A673 (cell line): Measurements from ENCODE around the gene MTHFSD.

Source experiments
- EZH2 ChIP-seq: fragments of 200-600 bp; sonication (generic); IDR thresholded peaks from 2 replicates; pipeline ENCODE4 v1.6.1; 2017; ENCODE audit warnings: borderline replicate concordance, low read depth, mild to moderate bottlenecking, mixed read lengths, antibody characterized with exemption, low read length; ENCODE audit not compliant: poor library complexity, severe bottlenecking
- TF ChIP-seq, protein P1 (sequence below): fragments of 300-800, 200-600 bp; sonication (generic); conservative IDR thresholded peaks from 2 replicates; pipeline ENCODE4 v1.5.1; 2017; ENCODE audit warnings: low read depth, mild to moderate bottlenecking, antibody characterized with exemption, low read length, moderate library complexity, mixed read lengths

DNA sequence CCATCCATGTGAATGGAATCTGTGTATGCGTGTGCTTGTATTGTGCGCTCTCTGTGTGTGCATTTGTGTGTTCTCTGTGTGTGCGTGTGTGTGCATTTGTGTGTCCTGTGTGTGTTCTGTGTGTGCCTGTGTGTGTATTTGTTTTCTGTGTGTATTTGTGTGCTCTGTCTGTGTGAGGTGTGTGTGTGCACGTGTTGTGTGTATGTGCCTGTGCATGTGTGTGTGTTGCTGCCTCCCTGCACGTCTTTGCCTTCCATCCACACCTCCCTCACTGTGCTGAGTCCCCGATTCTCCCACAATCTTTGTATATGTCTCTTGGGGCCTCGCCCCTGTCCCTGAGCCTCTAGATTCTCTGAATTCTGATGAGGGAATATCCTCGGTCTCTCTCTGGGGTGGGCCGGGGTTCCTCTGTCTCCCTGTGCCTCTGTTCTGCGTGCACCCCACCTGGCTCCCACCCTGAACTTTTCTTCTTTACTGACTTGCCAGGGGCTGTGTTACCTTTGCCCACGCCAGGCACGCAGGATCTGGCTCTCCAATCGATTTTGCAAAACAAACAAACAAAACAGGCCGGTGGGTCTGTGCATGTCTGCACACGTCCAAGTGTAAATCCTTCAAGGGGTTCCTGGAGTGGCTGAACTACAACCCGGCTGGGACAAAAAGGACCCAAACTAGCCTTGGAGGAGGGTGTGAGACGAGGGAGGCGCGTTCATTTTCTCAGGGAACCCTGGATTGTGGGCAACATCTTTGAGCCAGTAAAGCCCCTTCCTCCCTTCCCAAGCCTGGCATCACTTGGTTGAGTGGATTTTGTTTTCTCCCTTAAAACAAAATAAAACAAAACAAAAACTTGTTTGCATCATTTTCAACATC, 52.8 kb downstream of the MTHFSD start:
- TF ChIP-seq, protein P1, sequence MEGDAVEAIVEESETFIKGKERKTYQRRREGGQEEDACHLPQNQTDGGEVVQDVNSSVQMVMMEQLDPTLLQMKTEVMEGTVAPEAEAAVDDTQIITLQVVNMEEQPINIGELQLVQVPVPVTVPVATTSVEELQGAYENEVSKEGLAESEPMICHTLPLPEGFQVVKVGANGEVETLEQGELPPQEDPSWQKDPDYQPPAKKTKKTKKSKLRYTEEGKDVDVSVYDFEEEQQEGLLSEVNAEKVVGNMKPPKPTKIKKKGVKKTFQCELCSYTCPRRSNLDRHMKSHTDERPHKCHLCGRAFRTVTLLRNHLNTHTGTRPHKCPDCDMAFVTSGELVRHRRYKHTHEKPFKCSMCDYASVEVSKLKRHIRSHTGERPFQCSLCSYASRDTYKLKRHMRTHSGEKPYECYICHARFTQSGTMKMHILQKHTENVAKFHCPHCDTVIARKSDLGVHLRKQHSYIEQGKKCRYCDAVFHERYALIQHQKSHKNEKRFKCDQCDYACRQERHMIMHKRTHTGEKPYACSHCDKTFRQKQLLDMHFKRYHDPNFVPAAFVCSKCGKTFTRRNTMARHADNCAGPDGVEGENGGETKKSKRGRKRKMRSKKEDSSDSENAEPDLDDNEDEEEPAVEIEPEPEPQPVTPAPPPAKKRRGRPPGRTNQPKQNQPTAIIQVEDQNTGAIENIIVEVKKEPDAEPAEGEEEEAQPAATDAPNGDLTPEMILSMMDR: no peak
- peak; percentile 62 for TF ChIP-seq EZH2
